GM13976 (cell line): ENCODE results near the gene RGS6.

Experiments used
- DNase-seq: peaks from one replicate; pipeline ENCODE4 v3.0.0; 2012; ENCODE audit warnings: low spot score
- CTCF ChIP-seq: IDR thresholded peaks from 2 replicates; pipeline ENCODE4 v1.5.1; 2012; ENCODE audit warnings: borderline replicate concordance, mild to moderate bottlenecking; ENCODE audit not compliant: insufficient read depth; ENCODE audit errors: extremely low read depth, missing control alignments, control extremely low read depth
- in situ Hi-C: fragments of 300-500 bp; cut with MboI; formaldehyde crosslinking; loops from one replicate; pipeline ENCODE4 v1.12.0; 2022; ENCODE audit warnings: low sequenced_read_pairs, mixed read lengths, inconsistent platforms; ENCODE audit not compliant: unreplicated experiment

Gene RGS6

GRCh38 chr14:72099566-72099965 is 167.3 kb downstream of the RGS6 start:
- in situ Hi-C loops: no loop called here
- no peak for DNase-seq
- no peak for TF ChIP-seq CTCF

GRCh38 chr14:72104011-72104613 is 171.9 kb downstream of the RGS6 start:
- peak; percentile 65 for TF ChIP-seq CTCF
- in situ Hi-C loops: no loop called here
- DNase-seq: peak; percentile 30

GRCh38 chr14:72111911-72112310 is 179.7 kb downstream of the RGS6 start:
- TF ChIP-seq CTCF: no peak
- DNase-seq: no peak
- in situ Hi-C loops: no loop called here

- DNase-seq: no peak
- no peak for TF ChIP-seq CTCF
- in situ Hi-C loops: no loop called here
Measured at GRCh38 chr14:72118841-72119240, 186.6 kb downstream of the RGS6 start.

- no peak for DNase-seq
- no peak for TF ChIP-seq CTCF
- in situ Hi-C loops: no loop called here
Measured at GRCh38 chr14:72120315-72120714, 188.1 kb downstream of the RGS6 start.

GRCh38 chr14:72123755-72124154 is 191.5 kb downstream of the RGS6 start:
- in situ Hi-C loops: no loop called here
- no peak for DNase-seq
- TF ChIP-seq CTCF: no peak
